NCI-H146 (cell line): ENCODE measurements around the gene SPACDR.
"Not testable (repeated sequence)": the region's sequence is repeated elsewhere in the genome, so short reads cannot be mapped to it uniquely, and the experiment has no call there.

Source experiments
- DNase-seq: peaks from one replicate; lab custom pipeline; 2025; lab: John Stamatoyannopoulos, UW

The SPACDR gene, protein sequence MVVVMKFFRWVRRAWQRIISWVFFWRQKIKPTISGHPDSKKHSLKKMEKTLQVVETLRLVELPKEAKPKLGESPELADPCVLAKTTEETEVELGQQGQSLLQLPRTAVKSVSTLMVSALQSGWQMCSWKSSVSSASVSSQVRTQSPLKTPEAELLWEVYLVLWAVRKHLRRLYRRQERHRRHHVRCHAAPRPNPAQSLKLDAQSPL

DNA sequence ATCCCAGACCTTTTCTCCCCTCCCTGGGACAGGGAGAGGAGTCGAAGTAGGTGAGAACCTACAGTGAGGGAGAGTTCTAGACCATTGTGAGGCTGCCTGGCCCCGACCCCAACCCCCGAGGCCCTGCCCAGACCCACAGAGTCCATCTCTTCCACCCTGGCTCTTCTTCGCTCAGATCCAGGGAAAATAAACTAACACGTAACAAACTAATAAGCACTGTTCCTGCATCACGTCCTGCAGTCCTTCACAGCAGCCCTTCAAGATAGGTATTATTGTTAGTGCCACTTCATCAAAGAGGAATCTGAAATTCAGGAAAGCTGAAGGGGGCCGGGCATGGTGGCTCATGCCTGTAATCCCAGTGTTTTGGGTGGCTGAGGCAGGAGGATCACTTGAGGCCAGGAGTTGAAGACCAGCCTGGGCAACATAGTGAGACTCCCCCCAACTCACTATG, at the start of gene SPACDR:
Gene SPACDR (minus strand): TSS at position 51 of the 451 bp plus-strand sequence. CDS start 235 bp downstream, outside the sequence.
- no peak for DNase-seq

DNA sequence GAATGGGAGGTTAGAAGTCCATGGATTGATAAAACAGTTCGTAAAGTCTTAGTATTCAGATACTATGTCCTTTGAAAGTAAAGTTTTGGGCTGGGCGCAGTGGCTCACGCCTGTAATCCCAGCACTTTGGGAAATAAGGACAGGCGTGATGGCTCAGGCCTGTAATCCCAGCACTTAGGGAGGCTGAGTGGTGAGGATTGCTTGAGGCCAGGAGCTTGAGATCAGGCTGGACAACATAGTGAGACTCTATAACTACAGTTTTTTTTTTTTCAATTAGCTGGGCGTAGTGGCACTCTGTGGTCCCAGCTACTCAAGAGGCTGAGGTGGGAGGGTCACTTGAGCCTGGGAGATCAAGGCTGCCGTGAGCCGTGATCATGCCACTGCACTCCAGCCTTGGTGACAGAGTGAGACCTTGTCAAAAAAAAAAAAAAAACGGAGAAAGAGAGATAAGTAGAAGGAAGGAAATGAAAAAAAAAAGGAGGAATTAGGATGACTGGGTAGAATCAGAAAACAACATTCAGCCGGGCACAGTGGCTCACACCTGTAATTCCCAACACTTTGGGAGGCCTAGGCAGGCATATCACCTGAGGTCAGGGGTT, 49.3 kb upstream of the SPACDR start:
- DNase-seq, result no peak

DNA sequence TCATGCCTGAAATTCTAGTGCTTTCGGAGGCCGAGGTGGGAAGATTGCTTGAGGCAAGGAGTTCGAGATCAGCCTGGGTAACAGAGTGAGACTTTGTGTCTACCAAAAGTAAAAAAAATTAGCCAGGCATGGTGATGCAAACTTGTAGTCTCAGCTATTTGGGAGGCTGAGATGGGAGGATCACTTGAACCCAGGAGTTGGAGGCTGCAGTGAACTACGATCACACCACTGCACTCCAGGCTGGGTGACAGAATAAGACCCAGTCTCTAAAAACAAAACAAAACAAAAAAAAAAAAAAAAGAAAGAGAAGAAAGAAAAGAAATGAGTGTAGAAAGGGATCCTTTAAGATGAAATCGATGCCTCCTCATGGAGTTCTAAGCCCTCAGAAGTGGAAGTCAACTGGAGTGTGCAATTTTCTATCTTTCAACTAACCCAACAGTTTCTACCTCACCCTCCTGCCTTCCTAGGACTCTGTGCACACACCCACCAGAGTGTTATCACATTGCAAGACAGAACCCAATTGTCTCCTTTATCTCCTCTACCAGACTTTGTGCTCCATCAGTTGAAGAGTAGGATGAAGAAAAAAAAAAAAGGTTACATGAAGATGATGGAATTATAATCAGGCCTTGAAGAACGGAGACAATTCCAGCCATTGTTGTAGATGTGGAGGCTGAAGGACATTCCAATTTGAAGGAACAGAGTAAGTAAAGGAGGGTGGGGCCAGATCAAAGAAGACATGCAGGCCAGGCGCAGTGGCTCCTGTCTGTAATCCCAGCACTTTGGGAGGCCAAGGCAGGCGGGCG, 46.6 kb upstream of the SPACDR start:
- no peak for DNase-seq

DNA sequence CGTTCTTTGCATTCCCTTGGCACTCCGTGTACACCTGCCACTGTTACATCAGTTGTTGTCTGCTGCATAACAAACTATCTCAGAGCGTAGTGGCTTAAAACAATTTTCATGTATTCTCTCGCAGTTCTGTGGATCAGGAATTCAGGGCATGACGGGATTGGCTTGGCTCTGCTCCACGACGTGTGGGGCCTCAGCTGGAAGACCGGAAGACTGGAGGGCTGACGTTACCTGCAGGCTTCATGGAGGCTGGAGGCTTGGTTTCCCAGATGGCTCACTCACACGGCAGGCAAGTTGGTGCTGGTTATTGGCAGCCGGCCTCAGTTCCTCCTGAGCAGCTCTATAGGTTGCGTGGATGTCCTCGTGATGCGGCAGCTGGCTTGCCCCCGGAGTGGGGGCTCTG, 45.2 kb upstream of the SPACDR start:
- no peak for DNase-seq

DNA sequence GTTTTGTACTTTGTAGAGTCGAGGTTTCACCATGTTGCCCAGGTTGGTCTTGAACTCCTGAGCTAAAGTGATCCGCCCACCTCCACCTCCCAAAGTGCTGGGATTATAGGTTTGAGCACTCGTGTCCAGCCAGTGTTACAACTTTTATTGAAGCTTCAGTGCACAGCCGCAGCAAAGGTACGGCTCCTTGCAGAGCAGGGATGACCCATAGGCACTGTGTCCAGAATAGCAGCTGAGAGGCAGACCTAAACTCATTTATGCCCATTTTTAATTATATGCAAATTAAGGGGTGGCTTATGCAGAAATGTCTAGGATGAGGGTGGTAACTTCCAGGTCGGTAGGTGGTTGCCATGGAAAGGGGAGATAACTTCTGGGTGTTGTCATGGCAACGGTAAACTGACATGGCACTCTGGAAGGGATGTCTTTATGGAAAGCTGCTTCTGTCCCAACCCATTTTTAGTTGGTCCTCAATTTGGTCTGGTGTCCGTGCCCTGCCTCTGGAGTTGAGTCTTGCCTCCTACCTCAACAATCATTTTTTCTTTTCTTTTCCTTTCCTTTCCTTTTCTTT, 42.4 kb upstream of the SPACDR start:
- peak; percentile 21 for DNase-seq

DNA sequence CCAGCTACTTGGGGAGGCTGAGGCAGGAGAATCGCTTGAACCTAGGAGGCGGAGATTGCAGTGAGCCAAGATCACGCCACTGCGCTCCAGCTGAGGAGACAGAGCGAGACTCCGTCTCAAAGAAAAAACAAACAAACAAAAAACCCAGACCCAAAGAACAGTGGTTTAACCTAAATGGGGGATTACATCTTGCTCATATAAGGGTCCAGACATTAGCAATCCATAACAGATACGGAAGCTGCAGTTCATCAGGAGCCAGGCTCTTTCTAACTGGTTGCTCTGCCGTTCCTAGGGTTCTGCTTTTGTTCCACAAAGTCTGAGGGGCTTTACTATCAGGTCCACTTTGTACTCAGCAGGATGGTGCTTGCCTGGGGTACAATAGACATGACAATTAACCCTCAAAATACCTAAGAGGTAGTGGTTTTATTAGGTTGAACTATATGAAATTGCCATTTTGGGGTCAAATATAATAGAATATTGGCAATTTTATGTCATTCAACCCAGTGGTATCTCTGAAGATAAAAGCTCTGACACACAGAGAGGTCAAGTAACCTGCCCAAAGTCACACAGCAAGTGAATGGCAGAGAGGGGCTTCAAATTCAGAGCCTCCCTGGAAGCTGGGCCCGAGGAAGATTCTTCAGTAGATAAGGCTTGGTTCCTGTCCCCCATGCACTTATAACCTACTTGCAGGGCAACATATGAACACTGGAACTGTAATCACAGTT, 41.0 kb upstream of the SPACDR start:
- DNase-seq, result no peak

DNA sequence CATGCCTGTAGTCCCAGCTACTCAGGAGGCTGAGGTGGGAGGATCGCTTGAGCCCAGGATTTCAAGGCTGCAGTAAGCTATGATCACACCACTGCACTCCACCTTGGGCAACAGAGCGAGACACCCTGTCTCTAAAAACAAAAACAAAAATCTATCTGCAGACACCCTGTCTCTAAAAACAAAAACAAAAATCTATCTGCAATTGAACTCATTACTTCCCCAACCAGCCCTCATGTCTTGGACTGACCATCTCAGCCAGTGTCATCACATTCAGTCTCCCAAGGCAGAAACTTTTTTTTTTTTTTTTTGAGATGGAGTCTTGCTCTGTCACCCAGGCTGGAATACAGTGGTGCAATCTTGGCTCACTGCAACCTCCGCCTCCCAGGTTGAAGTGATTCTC, 40.0 kb upstream of the SPACDR start:
- DNase-seq, result not testable (repeated sequence)

DNA sequence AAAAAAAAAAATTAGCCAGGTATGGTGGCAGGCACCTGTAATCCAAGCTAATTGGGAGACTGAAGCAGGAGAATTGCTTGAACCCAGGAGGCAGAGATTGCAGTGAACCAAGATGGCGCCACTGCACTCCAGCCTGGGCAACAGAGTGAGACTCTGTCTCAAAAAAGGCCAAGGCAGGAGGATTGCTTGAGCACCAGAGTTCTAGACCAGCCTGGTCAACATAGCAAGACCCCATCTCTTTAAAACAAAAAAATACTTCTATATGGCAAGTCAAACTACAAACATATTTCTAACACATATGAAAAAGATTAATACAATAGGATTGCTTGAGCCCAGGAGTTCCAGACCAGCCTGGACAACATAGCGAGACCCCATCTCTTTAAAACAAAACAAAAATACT, 36.7 kb upstream of the SPACDR start:
- not testable (repeated sequence) for DNase-seq

DNA sequence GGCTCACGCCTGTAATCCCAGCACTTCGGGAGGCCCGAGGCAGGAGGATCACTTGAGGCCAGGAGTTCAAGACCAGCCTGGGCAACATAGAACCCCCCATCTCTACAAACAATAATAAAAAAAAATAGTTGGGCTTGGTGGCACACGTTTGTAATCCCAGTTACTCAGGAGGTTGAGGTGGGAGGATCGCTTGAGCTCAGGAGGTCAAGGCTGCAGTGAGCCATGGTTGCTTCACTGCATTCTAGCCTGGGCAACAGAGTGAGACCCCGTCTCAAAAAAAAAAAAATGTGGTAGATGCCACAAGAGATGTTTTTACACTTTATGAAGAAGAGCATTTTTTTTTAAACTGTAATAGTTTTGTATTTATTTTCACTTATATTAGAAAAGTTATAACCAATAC, 32.4 kb upstream of the SPACDR start:
- no peak for DNase-seq

DNA sequence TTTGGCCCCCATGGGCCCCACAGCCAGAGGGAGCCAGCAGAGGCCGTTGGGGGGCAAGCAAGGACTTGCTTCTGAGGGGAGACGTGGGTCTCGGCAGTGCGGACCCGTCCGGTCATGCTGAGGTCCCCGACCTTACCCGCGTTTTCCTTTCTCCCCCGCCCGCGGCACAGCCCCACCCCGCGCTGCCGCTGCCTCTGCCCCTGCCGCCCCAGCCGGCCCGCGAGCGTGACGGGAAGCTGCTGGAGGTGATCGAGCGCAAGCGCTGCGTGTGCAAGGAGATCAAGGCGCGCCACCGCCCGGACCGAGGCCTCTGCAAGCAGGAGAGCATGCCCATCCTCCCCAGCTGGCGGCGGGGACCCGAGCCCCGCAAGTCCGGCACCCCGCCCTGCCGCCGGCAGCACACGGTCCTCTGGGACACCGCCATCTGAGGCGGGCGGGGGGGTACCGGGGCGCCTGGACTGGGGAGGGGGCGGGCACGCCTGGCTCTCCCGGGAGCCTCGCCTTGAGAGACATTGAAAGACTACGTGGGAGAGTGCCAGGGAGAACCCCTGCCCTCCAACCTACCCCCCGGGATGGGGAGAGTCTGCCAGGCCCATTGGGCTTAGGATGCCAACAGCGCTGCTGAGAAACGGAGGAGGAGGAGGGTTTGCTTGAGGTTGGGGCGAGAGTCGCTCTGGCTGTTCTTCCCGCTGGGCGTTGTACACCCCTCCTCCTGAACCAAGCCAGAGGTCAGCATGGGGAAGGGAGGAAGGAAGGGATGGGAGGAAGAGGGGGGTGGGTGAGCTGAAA, 29.6 kb upstream of the SPACDR start:
- DNase-seq, result peak; percentile 18

DNA sequence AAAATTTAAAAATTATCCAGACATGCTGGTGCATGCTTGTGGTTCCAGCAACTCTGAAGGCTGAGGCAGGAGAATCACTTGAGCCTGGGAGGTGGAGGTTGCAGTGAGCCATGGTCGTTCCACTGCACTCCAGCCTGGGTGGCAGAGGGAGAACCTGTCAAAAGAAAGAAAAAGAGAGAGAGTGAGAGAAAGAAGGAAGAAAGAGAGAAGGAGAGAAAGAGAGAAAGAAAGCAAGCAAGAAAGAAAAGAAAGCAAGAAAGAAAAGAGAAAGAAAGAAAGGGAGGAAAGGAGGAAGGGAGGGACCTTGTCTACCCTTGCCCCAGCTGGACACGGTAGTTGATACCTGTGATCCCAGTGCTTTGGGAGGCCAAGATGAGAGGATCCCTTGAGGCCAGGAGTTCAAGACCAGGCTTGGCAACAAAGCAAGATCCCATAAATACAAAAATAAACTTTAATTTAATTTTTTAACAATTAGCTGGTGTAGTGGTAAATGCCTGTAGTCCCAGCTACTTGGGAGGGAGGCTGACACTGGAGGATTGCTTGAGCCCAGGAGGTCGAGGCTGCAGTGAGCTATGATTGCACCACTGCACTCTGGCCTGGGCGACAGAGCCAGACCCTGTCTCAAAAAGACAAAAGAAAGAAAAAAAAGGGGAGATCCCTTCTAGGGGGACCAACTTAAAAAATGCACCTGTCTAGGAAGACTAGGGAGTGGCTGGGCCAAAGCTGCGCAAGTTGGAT, 28.8 kb upstream of the SPACDR start:
- no peak for DNase-seq

DNA sequence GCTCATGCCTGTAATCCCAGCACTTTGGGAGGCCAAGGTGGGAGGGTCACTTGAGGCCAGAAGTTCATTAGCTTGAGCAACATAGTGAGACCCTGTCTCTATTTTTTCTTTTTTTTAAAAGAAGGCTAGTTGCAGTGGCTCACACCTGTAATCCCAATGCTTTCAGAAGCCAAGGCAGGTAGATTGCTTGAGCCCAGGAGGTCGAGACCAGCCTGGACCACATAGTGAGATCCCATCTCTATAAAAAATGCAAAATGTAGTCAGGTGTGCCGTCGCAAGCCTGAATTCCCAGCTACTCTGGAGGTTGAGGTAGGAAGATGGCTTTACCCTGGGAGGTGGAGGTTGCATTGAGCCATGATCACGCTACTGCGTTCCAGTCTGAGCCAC, 27.1 kb upstream of the SPACDR start:
- DNase-seq, result no peak

DNA sequence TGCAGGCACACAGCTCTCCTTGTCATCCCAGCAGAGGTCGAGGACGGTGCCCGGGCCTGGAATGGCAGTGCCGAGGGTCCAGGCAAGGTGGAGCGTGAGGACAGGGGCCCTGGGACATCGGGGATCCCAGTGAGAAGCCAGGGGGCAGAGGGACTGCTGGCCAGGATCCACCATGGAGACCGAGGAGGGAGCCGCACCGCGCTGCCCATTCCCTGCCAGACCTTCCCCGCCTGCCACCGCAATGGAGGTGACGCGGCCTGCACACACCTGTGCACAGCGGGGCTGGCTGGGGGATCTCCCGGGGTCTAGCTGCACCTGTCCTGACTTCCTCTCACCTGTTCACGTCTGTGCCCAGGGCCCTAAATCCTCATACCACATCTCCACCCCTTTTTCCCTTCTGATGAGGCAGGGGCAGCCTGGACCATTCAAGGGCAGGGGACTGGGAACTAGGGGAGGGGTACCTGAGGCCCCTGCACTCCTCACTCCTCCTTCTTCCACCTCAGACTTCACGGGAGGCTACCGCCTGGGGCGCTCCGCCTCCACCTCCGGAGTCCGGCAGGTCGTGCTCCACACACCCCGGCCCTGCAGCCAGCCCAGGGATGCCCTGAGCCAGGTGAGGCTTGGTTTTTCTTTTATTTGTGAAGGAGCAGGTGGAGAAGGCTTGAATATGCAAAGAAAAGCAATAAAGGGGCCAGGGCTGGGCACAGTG, 26.6 kb upstream of the SPACDR start:
- peak; percentile 97 for DNase-seq

DNA sequence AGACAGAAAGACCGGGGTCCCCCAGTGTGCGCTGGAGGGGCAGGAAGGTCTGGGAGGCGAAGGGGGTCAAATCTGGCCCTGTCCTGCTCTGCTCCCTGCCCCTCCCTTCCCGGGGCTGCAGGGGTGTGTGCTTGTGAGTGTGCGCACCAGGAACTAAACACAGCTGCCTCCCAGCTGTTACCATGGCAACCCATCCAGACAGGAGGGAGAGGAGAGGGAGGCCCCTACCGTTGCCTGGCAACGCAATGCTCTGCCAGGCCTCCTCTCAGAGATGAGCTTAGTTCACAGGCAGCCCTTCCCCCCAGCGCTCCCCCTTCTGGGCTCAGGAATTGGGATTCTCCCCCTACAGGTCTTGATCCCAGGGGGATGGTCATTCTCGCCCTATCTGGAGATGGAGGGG, 25.8 kb upstream of the SPACDR start:
- peak; percentile 99 for DNase-seq

DNA sequence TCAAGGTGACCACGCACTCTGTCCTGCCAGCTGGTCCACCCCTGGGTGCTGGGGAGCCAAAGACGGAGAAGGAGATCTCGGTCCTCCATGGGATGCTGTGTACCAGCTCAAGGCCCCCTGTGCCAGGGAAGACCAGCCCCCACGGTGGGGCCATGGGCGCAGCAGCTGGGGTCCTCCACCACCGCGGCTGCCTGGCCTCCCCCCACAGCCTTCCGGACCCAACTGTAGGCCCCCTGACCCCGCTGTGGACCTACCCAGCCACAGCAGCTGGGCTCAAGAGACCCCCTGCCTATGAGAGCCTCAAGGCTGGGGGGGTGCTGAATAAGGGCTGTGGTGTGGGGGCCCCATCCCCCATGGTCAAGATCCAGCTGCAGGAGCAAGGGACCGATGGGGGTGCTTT, 25.1 kb upstream of the SPACDR start:
- no peak for DNase-seq

DNA sequence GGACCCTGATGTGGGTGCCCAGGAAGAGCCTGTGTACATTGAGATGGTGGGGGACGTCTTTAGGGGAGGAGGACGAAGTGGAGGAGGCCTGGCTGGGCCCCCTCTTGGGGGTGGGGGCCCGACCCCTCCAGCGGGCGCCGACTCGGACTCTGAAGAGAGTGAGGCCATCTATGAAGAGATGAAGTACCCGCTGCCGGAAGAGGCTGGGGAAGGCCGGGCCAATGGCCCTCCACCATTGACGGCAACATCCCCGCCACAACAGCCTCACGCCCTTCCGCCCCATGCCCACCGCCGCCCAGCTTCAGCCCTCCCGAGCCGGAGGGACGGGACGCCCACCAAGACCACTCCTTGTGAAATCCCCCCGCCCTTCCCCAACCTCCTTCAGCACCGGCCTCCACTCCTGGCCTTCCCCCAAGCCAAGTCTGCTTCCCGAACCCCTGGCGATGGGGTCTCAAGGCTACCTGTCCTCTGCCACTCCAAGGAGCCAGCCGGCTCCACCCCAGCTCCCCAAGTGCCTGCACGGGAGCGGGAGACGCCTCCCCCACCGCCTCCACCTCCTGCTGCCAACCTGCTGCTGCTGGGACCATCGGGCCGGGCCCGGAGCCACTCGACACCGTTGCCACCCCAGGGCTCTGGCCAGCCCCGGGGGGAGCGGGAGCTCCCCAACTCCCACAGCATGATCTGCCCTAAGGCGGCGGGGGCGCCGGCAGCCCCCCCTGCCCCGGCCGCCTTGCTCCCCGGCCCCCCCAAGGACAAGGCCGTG, 24.5 kb upstream of the SPACDR start:
- no peak for DNase-seq

DNA sequence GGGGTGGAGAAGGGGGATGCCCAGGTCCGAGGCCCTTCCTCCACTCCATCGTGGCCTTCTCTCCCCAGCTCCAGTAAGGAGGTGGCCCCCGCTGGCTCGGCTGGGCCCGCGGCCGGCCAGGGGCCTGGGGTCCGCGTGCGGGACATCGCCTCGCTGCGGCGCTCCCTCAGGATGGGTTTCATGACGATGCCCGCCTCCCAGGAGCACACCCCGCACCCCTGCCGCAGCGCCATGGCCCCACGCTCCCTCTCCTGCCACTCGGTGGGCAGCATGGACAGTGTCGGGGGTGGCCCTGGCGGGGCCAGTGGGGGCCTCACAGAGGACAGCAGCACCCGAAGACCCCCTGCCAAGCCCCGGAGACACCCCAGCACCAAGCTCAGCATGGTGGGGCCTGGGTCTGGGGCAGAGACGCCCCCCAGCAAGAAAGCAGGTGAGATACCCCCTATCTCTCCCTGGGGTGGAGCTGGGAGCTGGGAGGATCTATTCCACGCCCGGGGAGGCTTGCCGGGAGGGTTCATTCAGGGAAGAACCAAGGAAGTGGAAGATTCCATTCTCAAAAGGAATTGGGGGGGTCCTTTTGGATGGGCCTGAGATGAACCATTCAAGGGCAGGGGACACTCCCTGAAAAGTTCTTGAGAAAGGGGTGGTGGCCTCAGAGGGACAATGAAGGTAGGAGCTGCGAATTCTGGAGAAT, 22.8 kb upstream of the SPACDR start:
- no peak for DNase-seq

DNA sequence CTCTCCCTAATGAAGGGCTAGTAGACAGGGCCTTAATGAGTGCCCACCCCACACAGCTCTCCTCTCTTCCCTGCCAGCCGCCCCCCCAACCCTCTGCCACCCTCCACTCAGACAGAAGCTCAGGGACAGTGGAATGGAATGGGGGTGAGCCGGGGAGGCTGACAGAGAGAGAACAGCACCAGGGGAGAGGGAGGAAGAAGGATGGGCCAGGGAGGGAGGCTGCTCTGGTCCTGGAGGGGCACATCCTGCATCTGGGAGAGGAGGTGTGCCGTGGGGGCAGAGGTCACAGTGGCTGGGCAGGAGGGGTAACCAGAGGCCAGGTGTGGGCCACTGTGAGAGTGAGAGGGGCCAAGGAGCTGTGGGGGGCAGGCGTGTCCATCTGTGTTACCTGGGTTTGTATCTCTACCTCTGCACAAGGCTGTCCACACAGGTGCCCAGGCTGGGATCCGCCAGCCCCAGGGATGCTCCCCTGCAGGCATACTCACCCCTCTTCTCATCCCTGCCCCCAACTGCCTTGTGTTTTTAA, 22.1 kb upstream of the SPACDR start:
- DNase-seq, result no peak
